Dermis microvascular lymphatic vessel endothelial cell (primary cell): ENCODE measurements around the gene POMT1. TPM values are rescaled to one million over a fixed set of nuclear protein-coding genes. Genes with fewer than 3 reads are reported as not detected.
"Not testable (repeated sequence)": the region's sequence is repeated elsewhere in the genome, so short reads cannot be mapped to it uniquely, and the experiment has no call there.

Source experiments
- DNase-seq, 2 donors: peaks; one replicate each; pipeline versions ENCODE4 v3.0.0 to v3.0.0-alpha.2; 2010; ENCODE audit warnings: low read depth in 2 of 2
- total RNA-seq: library from RNA; depleted of rRNA; stranded (reverse); fragments of >200 nt; gene quantifications from 2 replicates; pipeline ENCODE4 v1.2.1, GENCODE V29; 2014

Gene POMT1
- total RNA-seq, 1 donor from 2014 or later: 21.1 TPM

DNA sequence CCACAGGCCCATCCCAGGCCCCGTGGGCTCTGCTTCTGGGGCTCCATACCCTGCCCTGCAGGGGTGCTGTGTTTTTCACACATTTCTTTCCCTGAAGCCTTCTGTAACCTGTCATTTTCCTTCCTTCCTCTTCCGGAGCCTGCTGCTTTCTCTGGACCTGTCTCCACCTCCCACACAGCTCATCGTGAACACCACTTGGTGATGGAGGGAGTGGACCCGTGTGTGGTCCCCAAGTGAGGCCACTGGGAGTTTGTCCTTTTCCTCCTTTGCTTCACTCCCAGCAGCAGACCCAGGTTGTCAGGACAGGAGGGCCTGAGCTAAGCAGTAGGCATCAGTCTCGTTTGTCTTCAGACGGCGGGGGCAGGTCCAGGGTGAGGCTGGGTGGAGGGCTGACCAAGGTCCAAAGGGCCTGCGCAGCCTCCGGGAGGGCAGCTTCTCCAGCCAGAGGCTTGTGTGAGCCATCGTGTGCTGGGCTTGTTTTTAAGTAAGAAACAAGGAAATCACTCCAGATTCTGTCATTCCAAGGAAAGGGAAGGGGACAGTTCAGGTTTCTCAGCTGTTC lies 5.8 kb upstream of the POMT1 start:
- DNase-seq: no peak

DNA sequence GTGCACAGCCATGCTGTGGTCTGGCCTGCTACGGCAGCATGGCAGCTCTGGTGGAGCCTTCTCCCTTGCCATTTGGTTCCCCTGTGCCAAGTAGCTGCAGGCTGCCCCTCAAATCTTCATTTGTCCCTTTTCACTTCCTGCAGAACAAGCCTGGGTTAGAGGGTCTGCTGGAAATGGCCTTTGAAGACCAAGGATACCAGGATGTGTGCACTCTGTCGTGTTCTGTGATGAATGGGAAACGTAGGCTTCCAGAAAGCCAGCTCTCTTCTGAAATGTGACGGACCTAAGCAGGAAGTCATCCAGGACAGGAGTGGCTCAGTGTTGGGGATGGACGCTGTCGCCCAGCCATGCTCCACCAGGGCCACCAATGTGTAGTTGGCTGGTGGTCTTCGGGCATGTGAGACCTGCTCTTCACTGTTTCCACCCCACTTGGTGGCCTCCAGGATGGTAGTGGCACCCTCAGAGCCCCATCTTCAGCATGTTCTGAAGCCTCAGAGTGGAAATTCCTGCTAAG lies 3.4 kb upstream of the POMT1 start:
- DNase-seq: no peak

DNA sequence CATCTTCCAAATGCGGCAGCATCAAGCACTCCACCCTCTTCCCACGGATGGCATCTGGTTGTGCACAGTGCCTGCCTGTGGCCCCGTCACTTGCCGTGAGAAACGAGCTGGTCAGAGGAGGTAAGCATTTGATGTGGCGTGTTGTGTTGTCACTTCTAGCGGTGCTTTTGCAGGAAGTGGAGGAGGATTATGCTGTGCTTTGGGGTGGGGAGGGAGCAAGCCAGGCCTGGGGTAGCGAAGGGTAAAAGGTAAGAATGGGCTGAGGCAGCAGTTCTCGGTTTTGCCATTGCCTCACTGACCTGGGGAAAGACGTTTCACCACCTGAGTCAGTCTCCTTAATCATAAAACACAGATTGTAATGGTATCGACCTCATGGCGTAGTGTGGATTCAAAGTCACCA lies 2.3 kb upstream of the POMT1 start:
- DNase-seq: no peak

DNA sequence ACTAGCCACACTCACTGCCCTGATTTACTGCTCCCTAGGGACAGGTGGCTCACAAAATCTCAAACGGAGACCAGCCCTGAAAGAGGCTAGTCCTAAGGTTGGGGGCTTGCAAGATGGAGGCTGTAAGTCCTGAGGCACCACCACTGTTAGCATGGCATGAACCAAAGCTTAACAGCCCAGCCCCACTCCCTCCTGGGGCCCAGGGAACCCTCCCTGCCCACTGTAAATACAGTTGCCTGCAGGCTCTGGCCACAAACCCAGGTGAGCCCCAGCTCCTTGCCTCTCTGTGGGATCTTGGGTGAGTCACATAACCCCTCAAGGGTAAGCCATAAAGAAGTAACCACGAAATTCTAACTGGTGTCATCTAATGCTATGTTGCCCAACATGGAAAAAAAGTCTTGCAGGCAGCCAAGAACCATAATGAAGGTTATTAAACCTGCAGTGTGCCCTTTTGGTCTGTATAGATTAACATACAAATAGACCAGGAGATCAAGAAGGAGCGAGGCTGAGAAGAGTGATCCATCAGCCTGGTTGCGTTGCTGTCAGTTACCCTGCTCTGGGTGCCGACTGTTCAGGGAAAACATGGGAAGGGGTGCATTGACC lies 1.7 kb upstream of the POMT1 start:
- no peak for DNase-seq

DNA sequence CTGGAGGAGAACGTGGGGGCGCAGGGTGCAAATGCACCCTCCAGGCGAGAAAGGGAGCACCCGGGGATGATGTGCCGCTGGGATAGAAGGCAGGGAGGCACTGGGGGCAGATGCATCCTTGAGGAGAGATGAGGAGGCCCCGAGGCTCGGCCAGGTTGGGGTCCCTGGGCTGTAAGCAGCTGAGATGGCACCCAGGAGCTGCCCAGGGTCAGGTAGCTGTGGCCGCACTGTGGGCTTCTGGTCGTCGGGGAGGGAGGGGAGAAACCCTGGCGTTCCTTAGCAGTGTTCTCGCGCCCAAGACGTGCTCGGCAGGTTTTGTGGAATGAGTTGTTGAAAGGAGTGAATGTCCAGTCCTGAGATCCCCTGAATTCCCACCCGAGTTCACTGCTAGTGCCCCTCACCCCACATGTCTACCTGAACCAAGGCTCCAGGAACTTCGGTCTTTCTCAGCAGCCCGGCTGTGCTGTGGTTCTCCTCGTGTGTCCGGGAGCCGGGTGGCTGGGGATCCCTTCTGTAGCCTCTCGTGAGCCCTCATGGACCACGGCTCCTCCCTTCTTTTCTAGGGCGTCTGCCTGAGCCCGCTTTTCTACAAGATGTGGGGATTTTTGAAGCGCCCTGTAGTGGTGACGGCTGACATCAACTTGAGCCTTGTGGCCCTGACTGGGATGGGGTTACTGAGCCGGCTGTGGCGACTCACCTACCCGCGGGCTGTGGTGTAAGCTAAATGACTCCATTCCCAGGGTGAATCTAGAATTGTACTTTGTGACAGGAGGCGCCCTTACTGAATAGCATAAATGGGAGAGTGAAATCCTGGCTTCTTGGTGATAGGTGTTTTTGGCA lies 1.1 kb downstream of the POMT1 start:
- peak in 1 of 2 donors; percentile 24 for DNase-seq

DNA sequence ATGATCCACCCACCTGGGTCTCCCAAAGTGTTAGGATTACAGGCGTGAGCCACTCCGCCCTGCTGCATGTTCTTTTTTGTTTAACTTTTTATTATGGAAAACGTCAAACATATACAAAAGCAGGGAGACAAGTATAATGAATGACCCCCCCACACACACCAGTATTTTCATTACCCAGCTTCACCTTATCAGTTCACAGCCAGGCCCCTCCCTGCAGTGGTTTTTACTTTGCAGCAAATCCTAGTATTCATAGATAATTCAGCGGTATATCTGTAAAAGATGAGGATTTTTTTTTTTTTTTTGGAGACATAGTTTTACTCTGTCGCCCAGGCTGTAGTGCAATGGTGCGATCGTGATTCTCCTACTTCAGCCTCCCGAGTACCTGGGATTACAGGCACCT lies 2.3 kb downstream of the POMT1 start:
- no peak for DNase-seq

DNA sequence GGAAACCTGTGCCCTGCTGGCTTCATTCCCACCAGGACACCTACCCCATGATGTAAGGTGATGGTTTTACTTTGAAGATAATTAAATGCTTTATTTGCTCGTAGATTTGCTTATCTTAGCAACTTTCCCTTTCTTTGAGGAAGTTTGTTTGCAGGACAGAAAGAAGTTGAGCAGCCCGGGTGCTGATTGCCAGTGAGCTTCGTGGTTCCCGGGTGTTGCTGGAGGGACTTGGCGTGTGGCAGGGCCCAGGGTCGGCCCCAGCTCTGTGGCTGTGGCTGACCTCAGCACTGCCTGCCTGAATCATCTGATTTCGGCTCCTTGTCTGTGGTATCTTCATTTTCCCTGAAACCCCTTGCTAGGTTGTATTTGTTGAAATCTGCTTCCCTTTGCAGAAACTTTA lies 8.7 kb downstream of the POMT1 start:
- DNase-seq: no peak

DNA sequence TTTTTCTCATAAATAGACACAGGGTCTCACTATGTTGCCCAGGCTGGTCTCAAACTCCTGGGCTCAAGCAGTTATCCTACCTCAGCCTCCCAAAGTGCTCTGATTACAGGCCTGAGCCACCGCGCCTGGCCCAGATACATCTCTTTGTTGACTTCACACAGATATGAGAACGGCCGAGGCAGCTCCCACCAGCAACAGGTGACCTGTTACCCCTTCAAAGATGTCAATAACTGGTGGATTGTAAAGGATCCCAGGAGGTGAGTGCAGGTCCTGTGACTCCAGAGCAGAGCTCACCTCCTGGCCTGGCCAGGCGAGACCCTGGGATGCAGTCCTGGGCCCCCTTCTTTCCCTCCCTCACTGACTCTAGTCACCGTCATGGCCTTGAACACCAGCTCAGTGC lies 9.2 kb downstream of the POMT1 start:
- DNase-seq: no peak

DNA sequence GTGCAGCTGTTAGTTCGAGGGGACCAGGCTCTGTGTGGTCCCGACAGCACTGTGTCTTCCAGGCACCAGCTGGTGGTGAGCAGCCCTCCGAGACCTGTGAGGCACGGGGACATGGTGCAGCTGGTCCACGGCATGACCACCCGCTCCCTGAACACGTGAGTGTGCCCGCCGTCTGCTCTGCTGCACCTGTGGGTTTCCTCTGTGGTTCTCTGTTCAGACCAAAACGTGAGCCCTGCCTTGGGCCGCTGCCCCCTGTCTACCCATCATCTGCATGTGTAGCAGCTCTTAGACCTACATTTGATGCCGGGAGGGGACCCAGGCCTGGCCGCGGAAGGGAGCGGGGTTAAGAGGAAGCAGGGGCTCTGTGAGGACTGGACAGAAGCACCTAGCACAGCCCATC lies 10.5 kb downstream of the POMT1 start:
- no peak for DNase-seq

DNA sequence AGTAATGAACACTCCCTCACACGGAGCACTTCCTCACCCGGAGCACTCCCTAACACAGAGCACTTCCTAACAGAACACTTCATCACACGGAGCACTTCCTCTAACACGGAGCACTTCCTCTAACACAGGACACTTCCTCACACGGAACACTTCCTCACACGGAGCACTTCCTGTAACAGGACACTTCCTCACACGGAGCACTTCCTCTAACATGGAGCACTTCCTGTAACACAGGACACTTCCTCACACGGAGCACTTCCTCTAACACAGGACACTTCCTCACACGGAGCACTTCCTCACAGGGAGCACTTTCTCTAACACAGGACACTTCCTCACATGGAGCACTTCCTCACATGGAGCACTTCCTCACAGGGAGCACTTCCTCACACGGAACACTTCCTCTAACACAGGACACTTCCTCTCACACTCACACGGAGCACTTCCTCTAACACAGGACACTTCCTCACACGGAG lies 12.9 kb downstream of the POMT1 start:
- not testable (repeated sequence) for DNase-seq

DNA sequence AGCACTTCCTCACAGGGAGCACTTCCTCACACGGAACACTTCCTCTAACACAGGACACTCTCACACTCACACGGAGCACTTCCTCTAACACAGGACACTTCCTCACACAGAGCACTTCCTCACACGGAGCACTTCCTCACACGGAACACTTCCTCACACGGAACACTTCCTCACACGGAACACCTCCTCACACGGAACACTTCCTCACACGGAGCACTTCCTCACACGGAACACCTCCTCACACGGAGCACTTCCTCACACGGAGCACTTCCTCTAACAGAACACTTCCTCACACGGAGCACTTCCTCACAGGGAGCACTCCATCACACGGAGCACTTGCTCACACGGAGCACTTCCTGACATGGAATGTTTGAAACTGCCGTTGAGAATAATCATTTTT lies 13.4 kb downstream of the POMT1 start:
- no peak for DNase-seq

DNA sequence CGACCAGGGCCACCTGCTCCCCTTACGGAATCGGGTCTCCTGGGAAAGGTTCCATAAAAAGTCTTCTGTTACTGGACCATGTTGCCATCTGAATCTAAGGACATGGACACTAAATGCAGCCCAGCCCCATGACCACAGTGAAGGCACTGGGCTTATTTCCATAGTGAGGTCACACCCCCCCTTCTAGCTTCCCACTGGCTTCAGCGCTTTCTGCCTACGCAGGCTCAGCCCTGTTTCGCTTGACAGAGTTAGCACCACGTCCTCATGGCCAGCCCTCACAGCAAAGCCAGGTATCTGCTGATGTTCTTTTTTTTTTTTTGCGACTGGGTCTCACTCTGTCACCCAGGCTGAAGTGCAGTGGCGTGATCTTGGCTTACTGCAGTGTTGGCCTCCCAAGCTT lies 14.2 kb downstream of the POMT1 start:
- DNase-seq: no peak

DNA sequence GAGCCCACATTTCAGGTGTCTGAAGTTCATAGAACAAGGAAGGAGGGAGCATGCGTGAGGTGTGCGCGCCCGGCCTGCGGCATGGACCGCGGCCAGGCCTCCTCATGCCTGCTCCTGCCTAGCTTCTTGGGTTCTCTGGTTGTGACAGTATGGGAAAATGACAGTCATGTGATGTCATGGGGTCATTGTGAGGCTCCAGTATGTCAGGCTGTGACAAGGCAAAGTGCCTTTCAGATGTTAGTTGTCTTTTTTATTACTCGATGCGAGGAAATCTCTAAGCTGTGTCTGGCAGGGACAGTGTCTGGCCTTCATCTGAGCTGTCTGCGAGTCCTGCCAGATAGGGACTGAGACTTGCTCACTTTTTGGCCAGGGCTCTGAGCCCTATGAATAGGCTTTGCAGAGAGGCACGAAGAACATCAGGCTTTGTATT lies 15.1 kb downstream of the POMT1 start:
- no peak for DNase-seq

DNA sequence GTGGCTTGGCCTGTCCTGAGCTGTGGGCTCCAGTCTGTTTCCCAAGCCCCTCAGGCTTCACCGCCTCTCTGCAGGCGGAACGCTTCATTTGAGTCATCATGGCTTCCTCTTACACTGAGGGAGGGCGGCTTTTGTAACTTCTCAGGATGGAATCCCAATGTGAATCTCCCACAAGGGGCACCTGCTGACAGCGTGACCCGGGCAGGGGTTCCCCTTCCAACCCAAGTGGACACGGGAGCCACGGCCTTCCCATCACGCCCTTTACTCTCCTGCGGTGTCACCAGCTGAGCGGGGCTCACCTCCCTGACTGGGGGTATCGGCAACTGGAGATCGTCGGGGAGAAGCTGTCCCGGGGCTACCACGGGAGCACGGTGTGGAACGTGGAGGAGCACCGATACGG lies 15.8 kb downstream of the POMT1 start:
- no peak for DNase-seq

DNA sequence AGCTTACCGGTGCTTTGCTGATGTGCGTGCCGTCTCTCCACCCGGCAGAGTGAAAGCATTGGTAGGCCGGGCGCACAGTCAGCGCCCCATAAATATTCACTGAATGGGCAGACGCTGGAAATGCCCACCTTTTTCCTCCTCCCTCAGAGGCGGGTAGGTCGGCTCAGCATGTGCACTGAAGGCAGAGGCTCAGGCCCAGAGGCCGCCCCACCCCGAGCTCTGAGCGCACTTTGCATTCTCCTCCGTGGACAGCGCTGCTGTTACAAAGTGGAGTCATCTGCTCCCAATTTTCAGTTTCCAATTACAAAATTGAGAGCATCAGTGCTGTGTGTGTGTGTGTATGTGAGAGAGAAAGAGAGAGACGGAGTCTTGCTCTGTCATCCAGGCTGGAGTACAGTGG lies 17.8 kb downstream of the POMT1 start:
- DNase-seq: no peak

DNA sequence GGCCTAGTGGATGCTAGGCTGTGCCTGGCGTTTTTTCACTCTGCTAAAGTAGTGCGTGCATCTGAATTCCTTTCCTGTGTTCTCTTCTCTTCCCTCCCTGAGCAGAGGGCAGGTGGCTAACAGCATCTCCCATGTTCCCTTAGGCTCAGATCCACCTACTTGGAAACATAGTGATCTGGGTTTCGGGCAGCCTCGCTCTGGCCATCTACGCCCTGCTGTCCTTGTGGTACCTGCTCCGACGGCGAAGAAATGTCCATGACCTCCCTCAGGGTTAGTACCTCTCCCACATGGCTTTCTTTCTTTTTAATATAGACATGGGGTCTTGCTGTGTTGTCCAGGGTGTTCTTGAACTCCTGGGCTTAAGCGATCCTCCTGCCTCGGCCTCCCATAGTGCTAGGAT lies 18.5 kb downstream of the POMT1 start:
- DNase-seq: no peak

DNA sequence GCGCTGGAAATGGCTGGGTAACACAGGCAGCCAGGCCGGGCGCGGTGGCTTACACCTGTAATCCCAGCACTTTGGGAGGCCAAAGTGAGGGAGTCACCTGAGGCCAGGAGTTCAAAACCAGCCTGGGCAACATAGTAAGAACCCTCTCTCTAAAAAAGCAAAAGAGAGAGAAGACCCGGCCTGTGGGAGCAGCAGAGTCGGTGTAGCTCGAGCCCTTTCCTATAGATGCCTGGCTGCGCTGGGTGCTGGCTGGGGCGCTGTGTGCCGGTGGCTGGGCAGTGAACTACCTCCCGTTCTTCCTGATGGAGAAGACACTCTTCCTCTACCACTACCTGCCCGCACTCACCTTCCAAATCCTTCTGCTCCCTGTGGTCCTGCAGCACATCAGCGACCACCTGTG lies 19.1 kb downstream of the POMT1 start:
- no peak for DNase-seq

DNA sequence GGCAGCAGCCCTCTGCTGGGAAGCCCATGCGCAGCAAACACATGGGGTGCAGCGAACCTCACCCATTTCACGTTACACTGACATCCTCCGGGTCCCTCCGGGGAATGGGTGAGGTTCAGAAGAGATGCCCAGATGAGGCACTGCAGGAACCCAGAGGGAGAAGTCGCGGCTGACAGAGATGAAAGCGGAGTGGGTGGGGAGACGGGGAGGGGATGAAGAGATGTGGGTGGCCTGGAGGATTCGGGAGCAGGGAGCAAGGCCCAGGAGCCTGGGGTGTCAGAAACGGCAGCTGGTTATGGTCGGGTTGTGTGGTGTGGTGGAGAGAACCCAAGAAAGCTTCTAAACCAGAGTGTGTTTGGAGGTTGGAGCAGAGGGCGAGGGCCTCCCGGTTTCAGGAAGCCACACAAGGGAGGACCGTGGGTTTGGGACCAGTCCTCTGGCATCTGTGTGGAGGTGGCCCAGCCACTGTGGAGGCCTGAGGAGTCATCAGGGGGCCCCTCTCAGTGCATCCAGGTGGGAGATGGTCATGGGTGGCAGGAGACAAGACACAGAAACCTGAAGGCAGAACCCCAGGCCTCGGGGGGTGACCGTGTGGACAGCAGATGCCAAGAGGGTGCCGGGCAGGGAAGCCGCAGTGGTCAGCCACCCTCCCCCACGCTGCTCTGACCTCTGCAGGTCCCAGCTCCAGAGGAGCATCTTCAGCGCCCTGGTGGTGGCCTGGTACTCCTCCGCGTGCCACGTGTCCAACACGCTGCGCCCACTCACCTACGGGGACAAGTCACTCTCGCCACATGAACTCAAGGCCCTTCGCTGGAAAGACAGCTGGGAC lies 19.8 kb downstream of the POMT1 start:
- no peak for DNase-seq

DNA sequence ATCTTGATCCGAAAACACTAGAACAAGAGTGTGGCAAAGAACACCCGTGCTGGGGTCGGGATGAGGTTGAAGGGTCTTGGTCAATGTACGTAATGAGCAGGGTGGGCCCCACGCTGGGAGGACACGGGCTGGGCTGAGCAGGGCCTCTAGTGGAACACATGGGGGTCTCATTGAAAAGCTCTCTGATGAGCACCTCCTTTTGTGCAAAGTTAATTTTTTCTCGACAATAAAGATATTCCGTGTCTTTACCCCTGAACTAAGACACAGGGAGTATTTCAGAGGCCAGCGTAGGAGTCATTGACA lies 20.3 kb downstream of the POMT1 start:
- DNase-seq: no peak

DNA sequence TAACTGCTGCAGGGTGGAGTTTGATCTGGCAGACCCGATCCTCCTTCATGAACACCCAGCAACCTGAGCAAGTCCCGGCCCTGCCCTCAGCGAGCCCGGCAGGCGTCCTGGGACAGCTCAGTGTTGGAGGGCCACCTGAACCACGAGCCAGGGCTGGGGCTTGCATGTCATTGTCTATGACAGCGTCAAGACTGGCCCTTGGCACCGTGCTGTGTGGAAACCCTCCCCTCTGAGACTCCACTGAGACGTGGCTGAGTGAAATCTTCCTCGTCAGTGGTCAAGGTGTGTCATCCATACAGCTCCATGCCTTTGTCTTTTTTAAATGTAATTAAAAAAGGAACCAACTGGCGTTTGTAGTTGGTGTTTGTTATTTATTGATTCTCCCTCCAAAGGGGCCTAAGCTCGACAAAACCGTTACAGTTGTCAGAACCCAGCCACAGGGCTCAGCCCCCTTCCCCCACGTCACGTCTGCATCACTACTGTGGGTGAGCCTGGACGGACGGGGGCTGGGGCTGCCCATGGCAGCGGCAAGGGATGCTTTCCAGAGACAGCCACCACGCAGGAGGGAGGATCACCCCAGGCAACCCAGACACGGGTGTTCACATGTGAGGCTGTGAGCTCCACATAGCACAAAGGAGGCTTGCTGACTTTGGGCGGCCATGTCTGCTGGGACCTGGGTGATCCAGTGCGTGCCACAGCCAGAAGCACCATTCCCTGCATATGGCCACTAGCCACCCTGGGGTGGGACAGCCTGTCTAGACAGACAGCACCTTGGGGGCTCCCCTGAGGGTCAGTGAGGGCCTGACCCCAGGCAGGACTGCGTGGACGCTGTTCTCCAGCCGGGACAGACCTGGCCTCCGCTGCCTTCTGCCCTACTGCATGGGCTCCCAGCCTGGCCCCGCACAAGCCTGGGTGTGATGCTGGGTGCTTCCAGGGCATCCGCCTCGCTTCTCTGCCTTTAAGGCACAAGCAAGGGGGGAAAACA lies 21.0 kb downstream of the POMT1 start:
- DNase-seq: no peak
